ENCODE measurements around the gene SEPTIN3.

Gene SEPTIN3

DNA sequence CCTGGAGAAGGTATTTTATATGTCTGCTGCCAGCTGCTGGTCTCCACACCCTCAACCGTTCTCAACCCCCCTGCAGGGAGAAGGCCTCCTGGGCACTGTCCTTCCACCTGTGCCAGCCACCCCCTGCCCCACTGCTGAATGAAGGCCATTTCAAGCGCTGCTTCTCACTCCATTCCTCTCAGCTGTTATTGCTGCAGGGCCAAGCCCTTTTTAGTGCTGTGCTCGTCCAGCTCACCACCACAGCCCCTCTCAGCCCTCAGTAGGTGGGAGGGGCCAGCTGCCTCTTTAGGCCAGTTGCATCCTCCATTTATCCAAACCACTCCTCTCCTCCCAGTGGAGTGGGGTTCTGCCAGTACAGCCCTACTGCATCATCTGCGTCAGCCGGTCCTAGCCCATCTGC lies 27.6 kb downstream of the SEPTIN3 start:
- no peak overlapping the region for H3K4me3 ChIP-seq (ENCODE audit: control insufficient read depth, low read depth, low read length)
- TF ChIP-seq, protein P1, sequence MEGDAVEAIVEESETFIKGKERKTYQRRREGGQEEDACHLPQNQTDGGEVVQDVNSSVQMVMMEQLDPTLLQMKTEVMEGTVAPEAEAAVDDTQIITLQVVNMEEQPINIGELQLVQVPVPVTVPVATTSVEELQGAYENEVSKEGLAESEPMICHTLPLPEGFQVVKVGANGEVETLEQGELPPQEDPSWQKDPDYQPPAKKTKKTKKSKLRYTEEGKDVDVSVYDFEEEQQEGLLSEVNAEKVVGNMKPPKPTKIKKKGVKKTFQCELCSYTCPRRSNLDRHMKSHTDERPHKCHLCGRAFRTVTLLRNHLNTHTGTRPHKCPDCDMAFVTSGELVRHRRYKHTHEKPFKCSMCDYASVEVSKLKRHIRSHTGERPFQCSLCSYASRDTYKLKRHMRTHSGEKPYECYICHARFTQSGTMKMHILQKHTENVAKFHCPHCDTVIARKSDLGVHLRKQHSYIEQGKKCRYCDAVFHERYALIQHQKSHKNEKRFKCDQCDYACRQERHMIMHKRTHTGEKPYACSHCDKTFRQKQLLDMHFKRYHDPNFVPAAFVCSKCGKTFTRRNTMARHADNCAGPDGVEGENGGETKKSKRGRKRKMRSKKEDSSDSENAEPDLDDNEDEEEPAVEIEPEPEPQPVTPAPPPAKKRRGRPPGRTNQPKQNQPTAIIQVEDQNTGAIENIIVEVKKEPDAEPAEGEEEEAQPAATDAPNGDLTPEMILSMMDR (conservative IDR thresholded peaks at IDR 0.05; ENCODE audit: control insufficient read depth, insufficient read depth, low read depth, low read length): no peak
- DNase-seq (ENCODE audit: low read depth): no peak

DNA sequence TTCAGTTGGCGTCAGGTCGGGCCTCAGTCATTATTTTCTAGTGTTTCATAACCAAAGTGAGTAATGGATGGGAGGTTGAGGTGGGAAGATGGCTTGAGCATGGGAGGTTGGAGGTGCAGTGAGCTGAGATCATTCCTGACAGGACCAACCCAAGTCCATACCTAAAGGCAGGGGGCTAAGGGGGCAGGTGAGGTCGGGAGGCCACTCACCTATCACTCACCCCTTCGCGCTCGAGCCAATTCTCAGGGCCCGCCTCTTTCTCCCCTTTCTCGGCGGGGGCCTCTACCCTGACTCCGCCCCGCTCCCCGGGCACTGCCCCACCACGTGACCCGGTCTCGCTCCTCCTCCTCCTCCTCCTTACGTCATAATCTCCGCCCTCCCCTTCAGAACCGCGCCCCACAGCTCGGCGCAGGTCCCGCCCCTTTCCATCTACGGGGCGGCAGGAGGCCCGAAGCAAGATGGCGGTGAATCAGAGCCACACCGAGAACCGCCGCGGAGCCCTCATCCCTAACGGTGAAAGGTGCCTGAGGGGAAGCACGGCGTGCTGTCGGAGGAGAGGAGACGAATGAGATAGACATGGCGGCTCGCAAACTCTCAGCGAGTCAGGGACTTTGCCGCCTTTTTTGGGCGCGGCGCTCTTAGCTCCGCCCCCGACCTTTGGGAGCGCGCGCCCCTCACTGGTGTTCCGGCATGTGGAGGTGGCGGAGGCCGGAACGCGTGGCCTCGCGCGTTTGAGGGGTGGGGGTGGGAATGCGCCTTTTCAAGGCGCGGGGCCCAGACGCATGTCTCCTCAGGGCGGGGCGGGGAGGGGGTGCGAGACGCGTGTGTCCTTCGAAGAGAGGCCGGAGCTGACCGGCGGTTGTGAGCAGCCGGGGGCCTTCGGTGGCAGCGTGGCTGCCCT lies 29.4 kb downstream of the SEPTIN3 start, which contains the start of gene WBP2NL:
Gene WBP2NL (plus strand): TSS at position 428 of the 901 bp plus-strand sequence. CDS start 31 bp downstream, at position 459.
- H3K4me3 ChIP-seq (ENCODE audit: control insufficient read depth, low read depth, low read length): peak within 1 kb of the TSS; percentile 48
- DNase-seq (ENCODE audit: low read depth): peak; percentile 72
- TF ChIP-seq, protein P1 (conservative IDR thresholded peaks at IDR 0.05; ENCODE audit: control insufficient read depth, insufficient read depth, low read depth, low read length): no peak

DNA sequence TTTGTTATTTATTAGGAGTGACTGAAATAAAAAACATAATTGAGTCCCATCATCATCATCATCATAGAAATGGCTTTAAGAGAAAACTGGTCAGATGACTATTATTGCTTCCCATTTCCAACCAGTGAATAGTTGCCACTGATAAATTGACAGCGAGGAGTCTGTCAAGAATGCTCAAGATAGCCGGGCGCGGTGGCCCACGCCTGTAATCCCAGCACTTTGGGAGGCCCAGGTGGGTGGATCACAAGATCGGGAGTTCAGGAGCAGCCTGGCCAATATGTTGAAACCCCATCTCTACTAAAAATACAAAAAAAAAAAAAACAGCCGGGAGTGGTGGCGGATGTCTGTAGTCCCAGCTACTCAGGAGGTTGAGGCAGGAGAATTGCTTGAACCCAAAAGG lies 31.2 kb downstream of the SEPTIN3 start:
- no peak overlapping the region for H3K4me3 ChIP-seq (ENCODE audit: control insufficient read depth, low read depth, low read length)
- no peak for DNase-seq (ENCODE audit: low read depth)
- TF ChIP-seq, protein P1 (conservative IDR thresholded peaks at IDR 0.05; ENCODE audit: control insufficient read depth, insufficient read depth, low read depth, low read length): no peak

DNA sequence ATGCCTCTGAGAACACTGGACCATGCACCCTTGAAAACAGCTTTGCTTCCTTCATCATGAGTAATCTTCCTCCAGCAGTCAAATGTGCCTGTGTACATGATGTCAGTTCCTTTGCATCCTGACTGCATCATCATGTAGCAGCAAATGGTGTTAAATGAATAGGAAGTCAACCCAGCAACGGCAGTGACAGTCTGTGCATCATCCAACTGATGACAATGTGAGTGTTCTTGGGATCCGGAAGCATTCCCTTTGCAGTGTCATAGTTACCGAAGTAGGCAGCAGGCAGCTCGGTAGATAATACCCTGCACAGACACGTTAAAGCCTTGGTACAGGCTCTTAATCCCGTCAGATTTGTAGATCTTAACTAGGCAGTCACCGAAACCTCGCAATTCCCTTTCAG lies 31.9 kb downstream of the SEPTIN3 start:
- H3K4me3 ChIP-seq (ENCODE audit: control insufficient read depth, low read depth, low read length): no peak overlapping the region
- TF ChIP-seq, protein P1 (conservative IDR thresholded peaks at IDR 0.05; ENCODE audit: control insufficient read depth, insufficient read depth, low read depth, low read length): no peak
- DNase-seq (ENCODE audit: low read depth): peak; percentile 33

DNA sequence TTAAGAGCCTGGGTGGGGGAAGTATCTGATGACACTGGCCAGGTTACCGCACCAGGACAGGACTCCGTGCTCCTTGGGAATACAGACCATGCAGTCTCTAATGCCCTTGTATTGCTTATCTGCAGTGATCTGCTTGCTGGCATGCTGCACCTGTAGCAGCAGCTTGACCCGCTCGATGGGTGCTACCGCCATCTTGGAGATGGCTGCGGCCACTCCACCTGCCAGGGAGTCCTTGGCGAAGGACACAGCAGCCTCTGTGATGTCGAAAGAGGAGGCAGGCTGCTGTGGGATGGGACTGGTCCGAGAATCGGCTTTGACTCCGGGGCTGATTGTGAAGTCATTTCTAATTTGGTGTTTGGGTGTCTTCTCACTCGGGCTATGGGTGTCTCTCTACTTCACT lies 32.5 kb downstream of the SEPTIN3 start:
- DNase-seq (ENCODE audit: low read depth): no peak
- TF ChIP-seq, protein P1 (conservative IDR thresholded peaks at IDR 0.05; ENCODE audit: control insufficient read depth, insufficient read depth, low read depth, low read length): no peak
- H3K4me3 ChIP-seq (ENCODE audit: control insufficient read depth, low read depth, low read length): no peak overlapping the region

DNA sequence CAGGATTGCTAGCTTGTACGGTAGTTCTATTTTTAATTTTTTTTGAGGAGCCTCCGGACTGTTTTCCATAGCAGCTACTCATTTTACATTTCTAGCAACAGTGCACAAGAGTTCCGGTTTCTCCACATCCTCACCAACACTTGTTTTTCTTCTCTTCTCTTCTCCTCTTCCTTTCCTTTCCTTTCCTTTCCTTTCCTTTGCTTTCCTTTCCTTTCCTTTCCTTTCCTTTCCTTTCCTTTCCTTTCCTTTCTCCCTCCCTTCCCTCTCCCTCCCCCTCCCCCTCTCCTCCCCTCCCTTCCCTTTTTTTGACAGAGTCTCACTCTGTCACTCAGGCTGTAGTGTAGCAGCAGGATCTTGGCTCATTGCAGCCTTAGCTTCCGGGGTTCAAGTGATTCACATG lies 38.7 kb downstream of the SEPTIN3 start:
- DNase-seq (ENCODE audit: low read depth): no peak
- TF ChIP-seq, protein P1 (conservative IDR thresholded peaks at IDR 0.05; ENCODE audit: control insufficient read depth, insufficient read depth, low read depth, low read length): no peak

More for the DNA sequence above, 38.7 kb downstream of the SEPTIN3 start:
- no peak overlapping the region for H3K4me3 ChIP-seq (ENCODE audit: control insufficient read depth, low read depth, low read length)

Measured in fibroblast of mammary gland (primary cell).